Activated CD8-positive, alpha-beta T cell treated with anti-CD3 and anti-CD28 coated beads, Interleukin-2, amount 10 ng/mL, durations not matched to agents 7 days and 5 days (primary cell): Measurements from ENCODE around the gene SLC9A6. TPM values are rescaled to one million over a fixed set of nuclear protein-coding genes. Genes with fewer than 3 reads are reported as not detected.
A peak's percentile ranks its signal among the peaks of the same experiment; 100 is the strongest.
"Not testable (repeated sequence)": the region's sequence is repeated elsewhere in the genome, so short reads cannot be mapped to it uniquely, and the experiment has no call there.

ENCODE experiments used
- ATAC-seq: fragments of 150-1000 bp; cut with Tn5 transposase; one replicate; pipeline ENCODE4 v1.10.0; 2021; ENCODE audit warnings: moderate library complexity
- CTCF ChIA-PET: fragments of 350-600 bp; sonication (Branson Sonifier 250); formaldehyde crosslinking; loops from one replicate; lab custom pipeline; 2021; ENCODE audit warnings: antibody characterized with exemption; lab: Charles Lee
- POLR2A ChIA-PET: fragments of 350-600 bp; sonication (Branson Sonifier 250); formaldehyde crosslinking; loops from one replicate; lab custom pipeline; 2021; ENCODE audit warnings: antibody characterized with exemption; lab: Charles Lee
- DNase-seq: peaks from one replicate; pipeline ENCODE4 v3.0.0-alpha.2; 2020
- H3K27ac Mint-ChIP-seq: one replicate; pipeline ENCODE4 v1.8.0; 2021; ENCODE audit warnings: mild to moderate bottlenecking, mixed read lengths
- H3K27me3 Mint-ChIP-seq: one replicate; pipeline ENCODE4 v1.8.0; 2021; ENCODE audit warnings: low read depth, mixed read lengths
- H3K36me3 Mint-ChIP-seq: one replicate; pipeline ENCODE4 v1.8.0; 2021; ENCODE audit warnings: low read depth, mixed read lengths
- H3K4me1 Mint-ChIP-seq: one replicate; pipeline ENCODE4 v1.8.0; 2021; ENCODE audit warnings: low read depth, mixed read lengths
- H3K4me3 Mint-ChIP-seq: one replicate; pipeline ENCODE4 v1.8.0; 2021; ENCODE audit warnings: mild to moderate bottlenecking, mixed read lengths
- H3K9me3 Mint-ChIP-seq: one replicate; pipeline ENCODE4 v1.8.0; 2022; ENCODE audit warnings: mixed read lengths; ENCODE audit not compliant: insufficient read depth
- total RNA-seq, 2 experiments: library from RNA; stranded (reverse); gene quantifications; one replicate each; pipeline ENCODE4 v1.2.3, GENCODE V29; 2021

Gene SLC9A6
- total RNA-seq, 2 experiments from 2014 or later, result 15.4 to 17.5 TPM

DNA sequence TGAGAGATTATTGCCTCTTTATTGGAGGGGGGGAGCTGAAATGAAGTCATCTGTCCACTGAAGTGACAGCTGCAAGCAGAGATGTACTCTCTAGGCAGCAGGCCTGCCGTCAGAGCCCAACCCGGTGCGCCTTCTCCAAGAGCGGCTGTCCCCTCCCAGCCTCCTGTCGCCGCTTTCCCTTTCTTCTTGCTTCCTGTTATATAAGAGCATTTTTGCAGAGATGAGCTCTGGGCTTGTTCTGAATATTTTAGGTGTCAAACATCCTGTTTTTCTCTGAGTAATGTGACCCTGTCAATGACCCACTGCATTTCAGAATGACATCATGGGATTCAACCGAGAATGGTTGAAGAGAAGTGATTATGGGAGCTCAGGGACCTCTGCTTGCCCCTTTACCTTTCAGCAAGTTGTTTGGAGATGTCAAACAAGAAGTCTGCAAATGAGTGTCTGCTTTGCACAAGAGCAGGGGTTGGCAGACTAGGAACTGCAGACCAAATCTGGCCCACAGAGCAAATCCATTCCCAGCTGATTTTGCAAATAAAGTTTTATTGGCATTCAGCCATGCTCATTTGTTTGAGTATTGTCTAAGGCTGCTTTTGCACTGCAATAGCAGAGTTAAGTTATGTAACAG is 79.9 kb downstream of the SLC9A6 start:
- H3K36me3 Mint-ChIP-seq, result no peaks in the 10 kb centered on the region
- DNase-seq (peak; percentile 30), ATAC-seq (no peak)
- ChIA-PET CTCF (interaction anchor here (1.1 to 1.2 kb wide), 2 partner anchors 37 to 97 kb away, joined by 4 to 6 read pairs; no protein-coding TSS in a partner anchor), POLR2A (no interaction called here)
- H3K27ac Mint-ChIP-seq, result peak overlapping the region; percentile 26
- H3K9me3 Mint-ChIP-seq, result no peaks in the 10 kb centered on the region
- H3K4me1 Mint-ChIP-seq, result peaks cover 17% of the 10 kb centered on the region
- no peak overlapping the region for H3K4me3 Mint-ChIP-seq
- peaks cover 2% of the 10 kb centered on the region for H3K27me3 Mint-ChIP-seq

- ChIA-PET POLR2A (no interaction called here), CTCF (no interaction called here)
- H3K27me3 Mint-ChIP-seq, result peaks cover 2% of the 10 kb centered on the region
Measured at GRCh38 chrX:136067097-136067496, 81.9 kb downstream of the SLC9A6 start.

GRCh38 chrX:136067966-136068365 is 82.7 kb downstream of the SLC9A6 start:
- Mint-ChIP-seq H3K9me3 (no peaks in the 10 kb centered on the region), H3K4me1 (peaks cover 25% of the 10 kb centered on the region), H3K27ac (no peak overlapping the region), H3K36me3 (no peaks in the 10 kb centered on the region), H3K27me3 (peaks cover 2% of the 10 kb centered on the region), H3K4me3 (no peak overlapping the region)
- CTCF ChIA-PET, result no interaction called here
- DNase-seq, result no peak
- ATAC-seq, result no peak
- POLR2A ChIA-PET, result no interaction called here

More at GRCh38 chrX:136067097-136067496, 81.9 kb downstream of the SLC9A6 start:
- ATAC-seq, result no peak
- H3K4me1 Mint-ChIP-seq, result peaks cover 25% of the 10 kb centered on the region
- no peaks in the 10 kb centered on the region for H3K9me3 Mint-ChIP-seq
- no peak for DNase-seq
- no peaks in the 10 kb centered on the region for H3K36me3 Mint-ChIP-seq
- no peak overlapping the region for H3K4me3 Mint-ChIP-seq
- no peak overlapping the region for H3K27ac Mint-ChIP-seq

DNA sequence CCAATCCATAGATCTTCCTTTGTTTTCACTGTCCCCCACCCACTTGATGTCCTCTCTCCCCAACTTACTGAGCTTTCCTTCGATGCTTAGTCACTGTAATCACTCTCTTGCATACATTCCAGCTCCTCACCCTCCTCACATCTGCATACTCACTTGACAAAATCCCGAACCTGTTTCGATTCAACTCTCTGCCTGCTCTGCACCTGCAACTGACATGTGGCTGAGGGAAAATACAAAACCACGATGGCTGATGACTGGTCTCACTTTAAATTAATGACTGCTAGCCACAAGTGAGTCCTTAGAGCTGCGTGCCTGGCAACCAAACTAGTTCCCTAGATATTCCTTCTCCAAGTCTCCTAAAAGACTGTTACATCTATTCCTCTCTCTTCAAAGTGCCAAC is 91.7 kb downstream of the SLC9A6 start:
- ChIA-PET CTCF (no interaction called here), POLR2A (no interaction called here)
- Mint-ChIP-seq H3K27me3 (peaks cover 19% of the 10 kb centered on the region), H3K4me3 (no peak overlapping the region), H3K36me3 (no peaks in the 10 kb centered on the region), H3K9me3 (no peaks in the 10 kb centered on the region), H3K4me1 (no peaks in the 10 kb centered on the region), H3K27ac (no peak overlapping the region)
- DNase-seq (no peak), ATAC-seq (no peak)

DNA sequence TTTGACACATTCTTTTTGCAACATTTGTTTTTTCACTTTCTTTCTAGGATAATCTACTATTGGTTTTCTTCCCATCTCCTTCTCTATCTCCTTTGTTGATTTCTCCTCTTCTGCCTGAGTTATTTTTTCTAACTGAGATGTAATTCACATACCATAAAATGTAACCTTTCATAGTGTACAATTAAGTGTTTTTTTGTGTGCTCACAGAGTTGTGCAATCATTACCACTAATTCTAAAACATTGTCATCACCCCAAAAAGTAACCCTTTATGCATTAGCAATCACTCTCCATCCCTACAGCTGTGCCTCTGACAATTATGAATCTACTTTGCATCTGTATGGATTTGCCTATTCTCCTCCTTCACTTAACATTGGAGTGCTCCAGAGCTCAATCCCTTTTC is 95.5 kb downstream of the SLC9A6 start:
- no peaks in the 10 kb centered on the region for H3K36me3 Mint-ChIP-seq
- H3K4me1 Mint-ChIP-seq, result no peaks in the 10 kb centered on the region
- no peaks in the 10 kb centered on the region for H3K9me3 Mint-ChIP-seq
- ATAC-seq, result no peak
- peaks cover 21% of the 10 kb centered on the region for H3K27me3 Mint-ChIP-seq
- POLR2A ChIA-PET, result interaction anchor here (0.6 kb wide), 1 partner anchor 15 kb away, joined by 3 read pairs; no protein-coding TSS in a partner anchor
- CTCF ChIA-PET, result no interaction called here
- DNase-seq, result no peak
- H3K27ac Mint-ChIP-seq, result no peak overlapping the region
- H3K4me3 Mint-ChIP-seq, result no peak overlapping the region

DNA sequence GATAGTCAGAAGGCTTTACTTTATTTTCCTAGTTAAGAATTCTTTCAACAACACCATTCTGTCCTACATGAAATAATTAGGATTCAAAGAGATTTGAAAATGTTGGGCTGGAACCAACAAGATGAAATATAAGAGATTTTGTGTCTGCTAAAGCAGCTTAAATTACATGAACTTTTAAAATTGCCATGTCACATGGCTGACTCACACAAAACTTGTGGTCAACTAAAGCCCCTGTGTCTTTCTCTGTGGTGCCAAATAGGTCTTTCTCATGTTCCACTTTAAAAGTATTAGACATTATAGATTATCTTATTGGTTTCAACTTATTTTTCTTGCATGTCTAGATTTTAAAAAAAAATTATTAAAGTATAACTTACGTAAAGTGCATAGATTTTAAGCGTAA is 101.3 kb downstream of the SLC9A6 start:
- no peaks in the 10 kb centered on the region for H3K9me3 Mint-ChIP-seq
- CTCF ChIA-PET, result no interaction called here
- POLR2A ChIA-PET, result no interaction called here
- H3K36me3 Mint-ChIP-seq, result no peaks in the 10 kb centered on the region
- H3K4me3 Mint-ChIP-seq, result no peak overlapping the region
- DNase-seq, result no peak
- H3K27me3 Mint-ChIP-seq, result peaks cover 3% of the 10 kb centered on the region
- peaks cover 1% of the 10 kb centered on the region for H3K4me1 Mint-ChIP-seq
- ATAC-seq, result no peak
- H3K27ac Mint-ChIP-seq, result no peak overlapping the region

DNA sequence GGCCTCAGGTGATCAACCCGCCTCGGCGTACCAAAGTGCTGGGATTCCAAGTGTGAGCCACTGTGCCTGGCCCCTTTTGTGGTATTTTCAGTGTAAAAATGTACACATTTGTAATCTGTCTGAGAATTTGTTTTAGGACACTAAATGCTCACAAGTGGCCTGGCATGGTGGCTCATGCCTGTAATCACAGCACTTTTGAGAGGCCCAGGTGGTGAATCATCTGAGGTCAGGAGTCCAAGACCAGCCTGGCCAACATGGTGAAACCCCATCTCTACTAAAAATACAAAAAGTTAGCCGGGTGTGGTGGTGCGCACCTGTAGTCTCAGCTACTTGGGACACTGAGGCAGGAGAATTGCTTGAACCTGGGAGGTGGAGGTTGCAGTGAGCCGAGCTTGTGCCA is 106.7 kb downstream of the SLC9A6 start:
- ATAC-seq, CTCF ChIA-PET, H3K36me3 Mint-ChIP-seq, H3K27ac Mint-ChIP-seq, POLR2A ChIA-PET, H3K9me3 Mint-ChIP-seq, H3K27me3 Mint-ChIP-seq, H3K4me1 Mint-ChIP-seq, DNase-seq, H3K4me3 Mint-ChIP-seq: not testable (repeated sequence)

DNA sequence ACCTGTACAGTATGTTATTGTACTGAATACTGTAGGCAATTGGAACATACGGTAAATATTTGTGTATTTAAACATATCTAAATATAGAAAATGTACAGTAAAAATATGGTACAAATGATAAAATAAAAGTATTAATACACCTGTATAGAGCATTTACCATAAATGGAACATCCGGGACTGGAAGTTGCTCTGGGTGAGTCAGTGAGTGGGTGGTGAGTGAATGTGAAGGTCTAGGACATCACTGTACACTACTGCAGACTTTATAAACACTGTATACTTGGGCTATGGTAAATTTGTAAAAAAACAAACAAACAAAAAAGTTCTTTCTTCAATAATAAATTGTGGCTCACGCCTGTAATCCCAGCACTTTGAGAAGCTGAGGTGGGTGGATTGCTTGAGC is 109.7 kb downstream of the SLC9A6 start:
- no peak for DNase-seq
- POLR2A ChIA-PET, result no interaction called here
- Mint-ChIP-seq H3K36me3 (no peaks in the 10 kb centered on the region), H3K4me1 (no peaks in the 10 kb centered on the region), H3K27me3 (peaks cover 2% of the 10 kb centered on the region), H3K27ac (no peak overlapping the region), H3K9me3 (no peaks in the 10 kb centered on the region), H3K4me3 (no peak overlapping the region)
- ATAC-seq, result no peak
- CTCF ChIA-PET, result no interaction called here

Other genes starting within 250 kb of the SLC9A6 start
- gene CT45A3, start 217.2 kb upstream of the SLC9A6 start, total RNA-seq, result not detected
- gene CT45A5, start 199.9 kb upstream of the SLC9A6 start, total RNA-seq, result not detected
- gene CT45A6, start 182.6 kb upstream of the SLC9A6 start, total RNA-seq, result not detected
- gene CT45A2, start 165.4 kb upstream of the SLC9A6 start, total RNA-seq, result not detected
- not detected for gene CT45A7, start 148.2 kb upstream of the SLC9A6 start, total RNA-seq
- gene CT45A8, start 130.9 kb upstream of the SLC9A6 start, total RNA-seq, result not detected
- gene CT45A9, start 113.6 kb upstream of the SLC9A6 start, total RNA-seq, result not detected
- not detected for gene CT45A10, start 92.0 kb upstream of the SLC9A6 start, total RNA-seq
- gene SAGE1, start 91.7 kb upstream of the SLC9A6 start, total RNA-seq, result not detected
- gene MMGT1, start 11.4 kb upstream of the SLC9A6 start, total RNA-seq, result 10 to 100 TPM; 15.9 to 16.4 TPM
- 10 to 100 TPM; 12.6 to 14.4 TPM for gene FHL1, start 162.1 kb downstream of the SLC9A6 start, total RNA-seq